ENCODE data around the gene MRPS25.
A peak's percentile ranks its signal among the peaks of the same experiment; 100 is the strongest.

The MRPS25 gene

GRCh38 chr3:15108082-15108545 is 43.0 kb upstream of the MRPS25 start:
- peak; percentile 88 for DNase-seq (ENCODE audit: low spot score)
- in situ Hi-C loops (cut with MboI; ENCODE audit: low sequenced_read_pairs, unreplicated experiment) = no loop called here
- TF ChIP-seq, protein P1, sequence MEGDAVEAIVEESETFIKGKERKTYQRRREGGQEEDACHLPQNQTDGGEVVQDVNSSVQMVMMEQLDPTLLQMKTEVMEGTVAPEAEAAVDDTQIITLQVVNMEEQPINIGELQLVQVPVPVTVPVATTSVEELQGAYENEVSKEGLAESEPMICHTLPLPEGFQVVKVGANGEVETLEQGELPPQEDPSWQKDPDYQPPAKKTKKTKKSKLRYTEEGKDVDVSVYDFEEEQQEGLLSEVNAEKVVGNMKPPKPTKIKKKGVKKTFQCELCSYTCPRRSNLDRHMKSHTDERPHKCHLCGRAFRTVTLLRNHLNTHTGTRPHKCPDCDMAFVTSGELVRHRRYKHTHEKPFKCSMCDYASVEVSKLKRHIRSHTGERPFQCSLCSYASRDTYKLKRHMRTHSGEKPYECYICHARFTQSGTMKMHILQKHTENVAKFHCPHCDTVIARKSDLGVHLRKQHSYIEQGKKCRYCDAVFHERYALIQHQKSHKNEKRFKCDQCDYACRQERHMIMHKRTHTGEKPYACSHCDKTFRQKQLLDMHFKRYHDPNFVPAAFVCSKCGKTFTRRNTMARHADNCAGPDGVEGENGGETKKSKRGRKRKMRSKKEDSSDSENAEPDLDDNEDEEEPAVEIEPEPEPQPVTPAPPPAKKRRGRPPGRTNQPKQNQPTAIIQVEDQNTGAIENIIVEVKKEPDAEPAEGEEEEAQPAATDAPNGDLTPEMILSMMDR (IDR thresholded peaks at IDR 0.05; ENCODE audit: borderline replicate concordance, control extremely low read depth, extremely low read depth, insufficient read depth, missing control alignments) = peak; percentile 89

DNA sequence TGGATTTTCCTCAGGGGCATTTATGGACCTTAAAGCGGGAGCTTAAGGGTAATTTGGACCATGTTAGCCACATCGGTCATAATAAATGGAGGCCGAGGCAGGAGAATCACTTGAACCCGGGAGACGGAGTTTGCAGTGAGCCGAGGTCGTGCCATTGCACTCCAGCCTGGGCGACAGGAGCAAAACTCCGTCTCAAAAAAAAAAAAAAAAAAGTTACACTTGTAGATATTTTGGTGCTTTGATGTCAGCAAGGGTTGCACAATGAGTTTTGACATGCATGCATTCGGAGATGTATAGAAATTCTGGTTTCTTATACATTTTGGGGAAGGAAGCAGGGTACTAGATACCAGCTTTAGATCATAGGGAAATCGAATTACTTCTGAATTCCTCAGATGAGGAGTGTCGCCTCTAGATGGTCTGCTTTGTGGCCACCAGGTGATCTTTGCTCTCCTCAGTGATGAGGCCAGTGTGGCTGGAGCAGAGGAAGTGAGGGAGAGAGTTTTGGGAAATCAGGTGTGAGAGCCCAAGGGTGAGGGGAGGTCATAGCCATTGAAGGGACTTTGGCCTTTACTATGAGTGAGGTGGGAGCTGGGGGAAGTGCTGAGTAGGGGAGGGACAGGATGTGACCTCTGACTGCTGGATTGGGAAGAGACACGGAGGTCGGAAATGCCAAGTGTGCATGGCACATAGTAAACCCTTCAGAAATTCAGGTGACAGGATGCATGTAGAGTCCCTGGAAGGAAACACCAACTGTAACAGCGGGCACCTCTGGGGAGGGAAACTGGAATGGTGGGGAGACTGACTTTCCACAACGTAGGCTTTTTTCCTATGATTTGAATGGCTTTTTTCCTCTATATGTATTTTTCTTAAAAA is 42.2 kb upstream of the MRPS25 start:
- in situ Hi-C loops (cut with MboI; ENCODE audit: low sequenced_read_pairs, unreplicated experiment) = no loop called here
- DNase-seq (ENCODE audit: low spot score) = no peak
- TF ChIP-seq, protein P1 (IDR thresholded peaks at IDR 0.05; ENCODE audit: borderline replicate concordance, control extremely low read depth, extremely low read depth, insufficient read depth, missing control alignments) = no peak

GRCh38 chr3:15102836-15103235 is 37.7 kb upstream of the MRPS25 start:
- TF ChIP-seq, protein P1 (IDR thresholded peaks at IDR 0.05; ENCODE audit: borderline replicate concordance, control extremely low read depth, extremely low read depth, insufficient read depth, missing control alignments) = no peak
- DNase-seq (ENCODE audit: low spot score) = no peak

DNA sequence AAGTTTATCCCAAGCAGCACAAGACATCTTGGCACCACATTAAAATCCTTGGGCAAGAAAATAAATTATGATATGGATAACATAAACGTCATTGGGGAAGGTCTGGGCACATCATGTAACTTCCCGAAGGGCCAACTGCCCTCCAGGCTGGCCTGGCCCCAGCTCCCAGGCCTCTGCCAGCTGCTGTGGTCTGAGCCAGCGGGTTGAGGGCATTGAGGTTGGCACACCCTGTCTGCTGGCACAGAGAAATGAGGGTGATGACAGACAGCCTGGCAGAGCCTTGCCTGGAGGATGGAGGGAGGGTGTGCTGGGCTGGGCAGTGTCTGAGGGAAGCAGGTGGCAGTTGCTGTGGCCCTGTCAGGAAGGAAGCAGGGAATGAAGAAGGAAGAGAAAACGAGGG is 37.1 kb upstream of the MRPS25 start:
- in situ Hi-C loops (cut with MboI; ENCODE audit: low sequenced_read_pairs, unreplicated experiment) = no loop called here
- TF ChIP-seq, protein P1 (IDR thresholded peaks at IDR 0.05; ENCODE audit: borderline replicate concordance, control extremely low read depth, extremely low read depth, insufficient read depth, missing control alignments) = no peak
- DNase-seq (ENCODE audit: low spot score) = no peak

More at GRCh38 chr3:15102836-15103235, 37.7 kb upstream of the MRPS25 start:
- in situ Hi-C loops (cut with MboI; ENCODE audit: low sequenced_read_pairs, unreplicated experiment) = no loop called here

DNA sequence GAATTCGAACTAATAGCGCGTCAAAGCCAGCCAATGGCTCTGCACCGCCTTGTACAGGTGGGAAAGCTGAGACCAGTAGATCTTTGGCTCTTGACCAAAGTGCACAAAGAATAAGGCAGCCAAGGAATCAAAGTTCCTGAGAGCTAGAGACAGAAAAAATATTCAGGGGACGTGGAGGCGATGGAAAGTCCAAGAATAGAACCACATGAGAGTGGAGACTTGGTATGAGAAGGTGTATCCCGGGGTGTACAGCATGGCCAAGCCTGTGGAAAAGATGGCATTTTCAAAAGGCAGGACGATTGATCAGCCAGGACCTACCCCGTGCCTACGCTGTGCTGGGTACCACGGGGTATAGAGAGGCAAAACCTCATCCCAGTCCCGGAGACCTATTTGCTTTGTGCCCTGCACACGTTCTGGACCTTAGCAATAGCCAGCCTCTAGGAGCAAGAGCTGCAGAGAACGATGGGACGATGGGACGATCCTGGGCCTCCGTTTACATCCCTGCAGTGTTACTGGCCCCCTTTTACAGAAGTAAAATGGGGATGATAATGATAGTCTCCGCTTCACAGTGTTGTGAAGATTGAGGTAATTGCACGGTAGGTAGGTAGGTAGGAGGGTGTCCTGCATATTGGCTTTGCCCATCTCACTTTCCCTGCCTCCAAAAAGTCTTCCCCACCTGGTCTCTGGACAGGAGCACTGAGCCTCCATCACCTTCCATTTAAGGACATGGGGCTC is 34.4 kb upstream of the MRPS25 start:
- DNase-seq (ENCODE audit: low spot score) = no peak
- TF ChIP-seq, protein P1 (IDR thresholded peaks at IDR 0.05; ENCODE audit: borderline replicate concordance, control extremely low read depth, extremely low read depth, insufficient read depth, missing control alignments) = no peak
- in situ Hi-C loops (cut with MboI; ENCODE audit: low sequenced_read_pairs, unreplicated experiment) = no loop called here

GRCh38 chr3:15098503-15099363 is 33.6 kb upstream of the MRPS25 start, which contains the start of gene RBSN:
RBSN (minus strand) TSS chr3:15099148; CDS start chr3:15096120, 3,028 bp downstream.
- DNase-seq (ENCODE audit: low spot score) = peak; percentile 95
- in situ Hi-C loops (cut with MboI; ENCODE audit: low sequenced_read_pairs, unreplicated experiment) = no loop called here
- TF ChIP-seq, protein P1 (IDR thresholded peaks at IDR 0.05; ENCODE audit: borderline replicate concordance, control extremely low read depth, extremely low read depth, insufficient read depth, missing control alignments) = no peak
